Measurements from ENCODE around the gene RFX8.

The RFX8 gene

DNA sequence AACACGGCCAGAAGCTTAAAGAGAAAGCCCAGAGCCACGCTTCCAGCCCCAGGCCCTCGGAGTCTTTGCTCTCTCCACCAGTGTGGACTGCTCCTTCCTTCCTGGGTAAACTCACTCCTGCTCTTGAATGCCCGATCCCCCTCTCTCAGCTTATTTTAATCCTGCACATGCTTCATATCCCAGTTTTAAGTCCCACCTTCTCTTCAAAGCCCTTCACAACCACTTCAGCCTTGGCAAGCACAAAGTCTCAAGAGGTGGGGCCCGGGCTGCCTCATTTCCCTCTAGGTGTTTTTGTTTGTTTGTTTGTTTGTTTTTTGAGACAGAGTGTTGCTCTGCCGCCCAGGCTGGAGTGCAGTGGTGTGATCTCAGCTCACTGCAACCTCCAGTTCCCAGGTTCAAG, 66.0 kb downstream of the RFX8 start:
- DNase-seq = no peak

DNA sequence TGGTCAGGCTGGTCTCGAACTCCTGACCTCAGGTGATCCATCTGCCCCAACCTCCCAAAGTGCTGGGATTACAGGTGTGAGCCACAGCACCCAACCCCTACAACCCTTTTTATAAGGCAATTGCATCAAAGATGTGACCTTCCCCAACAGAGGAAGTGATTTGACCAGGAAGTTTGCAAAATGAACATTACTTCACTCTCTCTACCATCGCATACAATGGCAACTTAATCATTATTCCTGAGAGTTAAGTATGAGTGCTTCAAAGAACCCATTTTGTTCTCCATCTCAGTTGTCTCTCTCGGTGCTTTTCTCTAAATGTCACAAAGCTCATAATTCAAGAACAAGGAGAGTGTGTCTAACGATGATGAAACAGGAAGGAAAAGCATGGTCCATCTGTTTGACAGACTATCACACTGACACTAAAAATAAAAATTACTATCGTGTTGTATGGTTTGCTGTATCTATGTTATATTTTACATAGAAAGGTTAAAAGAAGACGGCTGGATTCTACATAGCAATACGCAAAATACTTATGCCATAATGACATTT, 69.5 kb downstream of the RFX8 start:
- no peak for DNase-seq

DNA sequence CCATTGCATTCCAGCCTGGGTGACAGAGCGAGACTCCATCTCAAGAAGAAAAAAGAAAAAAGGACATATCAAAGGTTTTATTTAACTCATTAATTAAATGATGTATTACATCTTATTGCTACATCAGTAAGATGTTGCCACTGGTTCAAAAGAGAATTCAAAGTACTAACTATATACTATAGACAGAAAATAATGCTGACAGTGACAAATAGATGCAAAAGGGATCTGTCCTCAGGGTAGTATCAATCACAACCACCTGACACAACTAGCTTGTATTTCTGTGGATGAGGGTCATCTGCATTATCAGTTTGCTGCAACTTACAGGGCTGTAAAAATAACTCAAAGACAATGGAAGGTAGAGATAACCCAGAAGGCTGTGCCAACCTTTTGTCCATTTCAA, 71.2 kb downstream of the RFX8 start:
- no peak for DNase-seq

DNA sequence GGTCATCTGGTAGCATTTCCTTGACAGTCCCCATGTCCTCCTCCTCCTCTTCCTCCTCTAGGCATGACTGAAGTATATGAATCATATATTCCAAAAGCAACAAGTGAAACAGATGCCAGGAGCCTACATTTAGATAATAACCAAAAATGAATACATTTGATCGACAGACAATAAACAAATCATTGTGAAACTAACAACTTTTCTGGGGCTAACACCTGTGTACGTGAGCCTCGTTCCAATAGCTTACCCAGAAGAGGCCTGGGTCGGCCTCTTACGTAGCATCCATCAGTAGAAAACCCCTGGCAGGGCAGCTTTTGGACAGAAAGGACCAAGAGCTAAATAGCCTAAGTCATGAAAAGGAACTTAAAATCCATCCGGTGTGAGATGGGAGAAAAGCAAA, 72.3 kb downstream of the RFX8 start:
- no peak for DNase-seq

DNA sequence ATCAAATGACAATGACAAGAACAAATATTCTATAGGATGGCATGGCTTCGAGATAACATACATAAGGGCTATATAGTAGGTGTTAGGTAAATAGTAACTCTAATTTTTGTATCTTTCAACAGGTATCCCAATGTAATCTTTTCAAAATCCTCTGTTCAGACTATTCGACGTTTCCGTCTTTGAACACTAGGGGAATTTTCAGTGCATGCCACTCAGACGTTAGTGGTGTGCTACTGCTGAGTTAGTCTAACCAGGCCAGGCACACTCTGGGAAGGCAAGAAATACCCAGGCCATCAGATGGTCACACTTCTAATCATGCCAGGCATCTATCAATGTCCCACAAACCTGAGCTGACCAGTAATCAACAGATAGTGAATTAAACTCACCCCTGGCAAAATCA, 73.0 kb downstream of the RFX8 start:
- DNase-seq = no peak

DNA sequence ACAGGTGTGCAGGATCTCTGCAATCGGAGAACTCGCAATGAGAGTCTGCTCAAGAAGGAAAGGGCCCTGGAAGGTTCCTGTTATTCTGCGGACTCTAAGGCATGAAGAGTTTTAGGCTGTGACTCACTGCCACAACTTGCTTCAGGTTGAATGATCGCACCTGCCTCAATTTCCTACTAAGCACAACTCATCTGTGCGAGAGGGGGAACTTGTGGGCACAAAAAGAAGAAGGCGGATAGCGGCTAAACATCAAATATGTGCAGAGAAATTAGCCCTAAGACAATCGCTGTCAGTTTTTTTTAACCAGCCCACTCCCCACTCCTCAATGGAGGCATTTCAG, 73.6 kb downstream of the RFX8 start:
- no peak for DNase-seq

DNA sequence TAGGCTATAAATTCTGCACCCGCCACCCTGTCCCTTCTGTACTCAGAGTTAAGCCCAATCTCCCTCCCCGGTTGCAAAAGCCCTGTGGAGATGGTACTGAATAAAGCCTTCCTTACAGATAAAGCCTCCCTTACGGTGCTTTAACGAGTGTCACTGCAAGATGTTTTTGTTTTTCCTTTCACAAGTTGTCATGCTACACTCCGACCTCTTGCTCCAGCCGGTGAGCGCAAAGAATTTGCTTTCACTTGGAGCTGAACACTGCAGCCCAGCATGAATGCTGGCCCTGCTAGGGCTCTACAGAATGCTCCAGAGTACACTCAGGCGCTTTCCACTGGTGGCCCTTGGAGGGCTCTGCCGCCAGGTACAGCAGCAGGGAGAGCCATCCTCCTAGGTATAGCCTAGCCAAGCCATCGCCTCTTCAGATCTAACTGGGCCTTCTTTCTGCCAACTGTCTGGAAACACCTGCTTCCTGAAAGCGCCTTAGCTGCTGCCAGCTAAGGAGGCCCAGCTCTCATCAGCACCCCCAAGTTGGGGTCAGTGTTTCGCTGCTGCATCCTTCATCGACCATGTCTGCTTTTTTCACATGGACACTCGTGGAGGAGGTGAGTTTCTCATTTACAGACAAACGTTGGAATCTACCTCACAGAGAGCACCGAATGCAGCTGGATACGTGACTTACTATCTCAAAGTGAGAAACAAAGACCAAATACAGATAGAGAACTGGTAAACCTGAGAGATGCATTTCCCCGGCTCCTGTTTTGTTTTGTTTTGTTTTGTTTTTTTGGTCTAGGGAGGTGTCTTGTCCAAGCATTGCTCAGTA, 74.2 kb downstream of the RFX8 start:
- DNase-seq = no peak

DNA sequence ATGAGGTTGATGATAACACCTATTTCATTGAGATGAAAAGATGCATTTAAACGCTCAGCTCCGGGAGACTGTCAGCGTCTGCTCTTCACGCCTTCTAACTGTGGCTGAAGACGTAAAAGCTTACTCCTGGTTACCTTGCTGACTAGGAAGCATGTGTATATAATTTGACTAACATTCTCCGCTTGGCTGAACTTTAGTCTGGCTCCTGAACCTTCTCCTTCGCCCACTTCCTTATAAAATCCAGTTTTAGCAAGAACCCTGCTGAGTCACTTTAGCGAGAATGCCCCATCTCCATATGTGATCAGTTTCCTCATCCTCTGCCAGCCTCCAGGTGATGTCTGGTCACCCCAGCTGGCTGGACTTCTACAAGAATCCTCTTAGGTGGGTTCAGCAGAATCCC, 74.9 kb downstream of the RFX8 start:
- no peak for DNase-seq

DNA sequence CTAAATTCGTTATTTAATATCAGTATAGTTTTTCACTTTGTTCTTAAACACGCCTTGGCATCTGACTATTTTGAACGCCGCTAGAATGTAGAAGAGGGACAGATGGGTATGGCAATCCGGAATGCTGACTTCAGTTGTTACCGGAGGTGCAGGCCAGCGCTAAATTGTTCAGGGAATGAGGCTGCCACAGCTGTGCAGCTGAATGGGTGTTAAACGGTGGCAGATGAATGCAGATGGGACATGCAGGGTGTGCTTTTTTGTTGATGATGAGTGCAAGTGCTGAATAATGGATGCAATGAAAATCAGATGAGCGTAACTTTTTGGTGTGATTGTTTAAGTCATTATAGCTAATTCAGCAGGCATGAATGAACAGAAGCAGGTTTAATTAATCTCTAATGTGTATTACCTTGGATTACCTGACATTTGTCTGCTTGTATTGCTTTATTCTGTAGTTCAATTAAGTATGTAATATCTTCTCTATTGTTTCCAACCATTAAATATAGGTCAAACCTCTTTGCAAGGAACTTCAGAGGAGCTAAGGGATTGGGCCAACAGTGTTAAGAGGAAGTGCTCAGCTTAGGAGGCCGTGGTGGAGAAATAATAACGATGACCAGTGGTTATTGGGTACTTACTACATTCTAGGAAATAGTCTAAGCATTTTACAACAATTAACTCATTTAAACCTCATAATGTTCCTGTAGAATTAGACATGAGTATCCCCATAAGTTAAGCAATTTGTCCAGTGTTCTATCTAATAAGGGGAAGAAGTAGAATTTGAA, 75.7 kb downstream of the RFX8 start:
- DNase-seq = no peak

DNA sequence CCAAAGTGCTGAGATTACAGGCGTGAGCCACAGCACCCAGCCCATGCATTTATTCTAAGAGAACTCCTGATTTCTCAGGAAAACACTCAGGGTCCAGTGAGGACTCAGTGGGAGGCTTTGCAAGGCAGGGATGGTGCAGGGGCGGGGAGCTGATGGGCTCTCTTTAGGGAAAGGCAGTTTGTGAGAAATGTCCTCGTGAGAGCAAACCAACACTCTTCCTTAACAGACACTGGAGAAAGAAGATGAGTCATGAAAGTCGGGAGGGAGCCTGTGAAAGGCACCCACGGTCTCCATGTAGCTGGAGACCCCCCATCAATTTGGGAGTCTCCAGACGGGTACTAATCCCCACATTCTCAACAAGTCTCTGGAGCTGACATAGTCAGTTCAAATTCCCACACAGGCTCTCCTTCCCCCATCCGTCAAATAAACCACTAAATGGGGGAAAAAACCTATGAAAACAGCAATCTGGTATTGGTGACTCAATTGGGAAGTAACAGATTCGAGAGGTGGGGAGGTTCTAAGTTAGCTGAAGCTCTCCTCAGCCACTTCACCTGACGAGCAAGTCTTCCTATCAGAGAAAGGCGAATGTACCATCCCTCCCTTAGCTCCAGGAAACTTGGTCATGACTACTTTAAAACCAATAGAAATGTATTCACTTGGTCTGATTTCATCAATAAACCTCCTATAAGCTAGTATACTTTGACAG, 76.6 kb downstream of the RFX8 start:
- no peak for DNase-seq

DNA sequence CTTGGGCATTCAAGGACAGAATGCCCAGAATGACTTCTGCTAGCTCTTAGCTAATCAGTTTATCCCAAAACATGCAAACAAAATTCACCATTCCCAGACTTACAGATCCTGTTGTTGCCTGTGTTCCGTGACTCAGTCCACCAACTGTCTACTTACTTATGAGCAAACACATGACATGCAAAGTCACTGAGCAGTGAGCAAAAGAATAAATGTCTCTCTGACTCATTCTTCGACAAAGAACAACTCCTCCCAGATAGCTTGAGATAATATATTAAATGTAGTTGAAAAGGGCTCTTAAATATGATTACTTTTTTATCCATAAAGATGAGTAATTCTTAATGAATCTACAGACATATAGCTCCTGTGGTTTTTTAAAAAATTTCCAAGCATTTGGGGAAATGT, 78.6 kb downstream of the RFX8 start:
- no peak for DNase-seq

DNA sequence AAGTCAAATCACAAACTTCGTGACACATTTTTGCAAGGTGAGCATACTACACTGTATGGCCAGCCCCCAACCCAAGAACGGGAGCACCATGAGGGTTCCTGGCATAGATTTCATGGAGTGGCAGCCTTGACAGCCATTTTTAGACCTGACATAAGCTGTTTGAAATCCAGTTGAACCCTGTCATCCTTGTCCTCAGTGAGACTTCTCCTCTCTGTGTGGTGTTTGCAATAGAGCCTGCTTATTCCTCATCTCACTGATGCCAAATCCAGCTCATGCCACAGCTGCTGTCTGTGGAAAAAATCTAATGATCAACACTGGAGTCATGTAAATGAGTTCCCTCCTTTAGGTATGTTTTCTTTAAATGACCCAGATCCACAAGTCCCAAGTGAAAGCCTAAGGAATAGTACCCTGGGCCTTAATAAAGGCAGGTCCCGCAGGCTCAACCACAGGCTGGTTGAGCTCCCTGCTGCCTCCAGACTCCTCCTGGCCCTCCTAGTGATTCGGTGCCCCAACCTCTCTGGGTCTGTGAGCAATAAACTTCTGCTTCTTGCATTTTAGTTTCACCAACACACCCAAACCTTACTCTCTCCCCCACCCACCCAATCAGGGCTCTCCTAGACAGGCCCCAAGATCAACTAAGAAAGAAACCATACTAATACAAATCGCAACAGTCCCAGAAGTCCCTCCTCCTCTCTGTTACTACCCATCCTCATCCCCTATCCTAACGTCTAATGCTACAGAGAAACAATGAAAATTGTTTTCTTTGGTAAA, 79.2 kb downstream of the RFX8 start:
- DNase-seq = no peak

DNA sequence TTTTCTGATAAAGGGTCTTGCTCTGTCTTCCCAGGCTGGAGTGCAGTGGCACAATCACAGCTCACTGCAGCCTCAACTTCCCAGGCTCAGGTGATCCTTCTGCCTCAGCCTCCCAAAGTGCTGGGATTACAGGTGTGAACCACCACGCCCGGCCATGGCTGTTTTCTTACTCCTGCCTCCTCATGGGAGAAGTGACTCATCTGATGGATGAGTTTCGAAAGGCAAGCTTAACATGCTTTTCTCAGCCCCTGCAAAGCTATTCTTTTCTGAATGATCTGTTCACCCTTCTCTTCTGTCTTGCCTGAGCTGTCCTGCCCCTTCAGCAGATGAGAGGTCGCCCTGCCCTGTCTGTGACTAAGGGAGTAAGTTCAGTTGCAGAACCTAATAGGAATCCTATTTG, 86.7 kb downstream of the RFX8 start:
- no peak for DNase-seq

DNA sequence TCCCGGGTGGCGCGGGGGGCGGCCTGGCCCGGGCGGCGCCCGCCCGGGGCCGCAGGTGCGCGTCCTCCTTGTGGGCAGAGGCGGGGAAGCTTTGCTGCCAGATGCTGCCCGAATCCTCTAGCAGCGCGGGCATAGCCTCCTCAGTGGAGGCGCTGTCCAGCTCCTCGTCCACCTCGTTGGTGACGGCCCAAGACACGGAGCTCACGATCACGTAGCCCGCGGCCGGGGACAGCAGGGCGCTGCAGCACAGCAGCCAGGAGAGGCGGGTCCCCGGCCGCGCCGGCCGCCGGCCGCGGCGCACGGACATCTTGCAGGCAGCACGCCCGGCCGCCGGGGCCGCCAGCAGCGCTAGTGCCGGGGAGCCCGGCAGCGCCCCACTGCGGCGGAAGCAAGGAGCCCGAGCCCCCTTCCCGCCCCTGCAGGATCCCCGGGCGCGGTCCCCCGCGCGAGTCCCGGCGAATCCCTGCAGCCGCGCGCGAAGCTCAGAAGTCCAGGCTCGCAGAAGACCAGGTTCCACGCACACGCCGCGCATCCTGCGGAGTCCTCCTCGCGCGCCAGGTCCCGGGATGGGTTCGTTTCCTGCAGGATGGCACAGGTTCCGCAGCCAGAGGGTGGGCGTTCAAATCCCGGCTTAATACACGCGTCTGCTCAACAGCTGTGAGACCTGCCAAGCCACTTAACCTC, 87.6 kb downstream of the RFX8 start, which contains the start of gene CREG2:
TSS of gene CREG2 (minus strand) at position 353 of the 684 bp plus-strand sequence. CDS start at position 307, 46 bp downstream.
- no peak for DNase-seq

DNA sequence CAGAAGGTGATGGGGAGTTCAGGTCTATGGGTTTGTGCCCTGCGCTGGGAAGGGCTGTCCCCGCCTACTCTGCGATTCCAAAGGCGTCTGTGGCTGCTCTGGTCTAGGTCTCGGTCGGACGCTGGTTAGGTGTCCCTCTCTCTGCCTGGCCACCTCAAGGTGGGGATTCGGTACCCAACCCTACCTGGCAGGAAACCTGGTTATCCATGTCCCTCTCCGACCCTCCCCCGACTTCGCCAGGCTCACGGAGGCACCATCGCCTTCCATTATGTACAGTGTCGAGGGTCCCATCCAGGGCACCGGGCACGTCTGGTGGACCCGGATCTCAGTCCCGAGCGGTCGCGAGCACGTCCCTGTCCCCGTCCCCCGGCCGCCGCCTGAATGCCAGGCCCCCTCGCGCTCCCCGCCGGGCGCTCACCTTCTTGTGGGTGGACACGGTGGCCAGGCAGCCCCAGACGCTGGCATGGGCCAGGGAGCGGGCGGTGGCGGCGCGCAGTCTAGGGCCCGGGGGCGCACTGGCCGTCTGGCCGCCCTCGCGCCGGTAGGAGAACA, 88.2 kb downstream of the RFX8 start:
- DNase-seq = no peak

DNA sequence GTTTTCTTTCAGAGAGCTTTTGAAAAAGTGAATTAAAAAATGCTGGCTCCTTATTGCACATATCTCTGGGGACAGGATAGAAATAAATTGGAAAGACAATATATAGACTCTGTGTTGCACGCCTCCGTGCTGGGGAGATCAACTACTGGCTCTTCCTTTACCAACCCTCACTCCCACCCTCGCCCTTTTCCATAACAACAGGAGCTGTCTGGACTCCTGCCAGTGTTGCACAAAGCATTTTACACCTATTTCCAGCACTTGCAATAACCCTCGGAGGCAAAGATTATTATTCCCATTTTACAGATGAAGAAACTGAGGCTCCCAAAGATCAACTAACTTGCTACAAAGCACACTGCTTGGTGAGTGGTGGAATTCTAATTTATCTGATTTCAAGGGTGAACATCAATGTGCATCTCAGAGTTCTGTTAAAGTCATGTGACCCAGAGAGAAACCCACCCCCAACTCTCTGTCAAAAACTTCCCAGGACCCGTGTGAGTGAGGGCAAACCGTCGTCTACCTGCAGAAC, 91.8 kb downstream of the RFX8 start:
- DNase-seq = no peak

DNA sequence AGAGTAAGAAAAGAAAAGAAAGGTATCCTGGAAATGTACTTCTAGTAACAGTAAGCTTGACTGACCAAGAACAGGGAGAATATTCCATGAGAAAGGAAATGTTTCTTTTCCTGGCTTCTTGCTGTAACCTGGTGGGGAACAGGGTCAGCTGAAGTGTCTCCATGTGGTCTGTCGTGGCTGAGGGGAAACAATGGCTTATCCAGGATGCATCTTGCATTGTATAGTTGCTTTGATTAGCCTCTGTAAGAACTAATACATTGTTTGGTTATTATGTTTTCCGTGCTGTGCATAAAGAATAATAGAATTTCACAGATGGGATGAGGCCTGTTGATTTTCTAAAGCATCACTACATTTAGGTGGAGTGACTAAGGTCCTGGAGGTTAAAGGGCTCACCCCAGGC, 92.5 kb downstream of the RFX8 start:
- DNase-seq = no peak

DNA sequence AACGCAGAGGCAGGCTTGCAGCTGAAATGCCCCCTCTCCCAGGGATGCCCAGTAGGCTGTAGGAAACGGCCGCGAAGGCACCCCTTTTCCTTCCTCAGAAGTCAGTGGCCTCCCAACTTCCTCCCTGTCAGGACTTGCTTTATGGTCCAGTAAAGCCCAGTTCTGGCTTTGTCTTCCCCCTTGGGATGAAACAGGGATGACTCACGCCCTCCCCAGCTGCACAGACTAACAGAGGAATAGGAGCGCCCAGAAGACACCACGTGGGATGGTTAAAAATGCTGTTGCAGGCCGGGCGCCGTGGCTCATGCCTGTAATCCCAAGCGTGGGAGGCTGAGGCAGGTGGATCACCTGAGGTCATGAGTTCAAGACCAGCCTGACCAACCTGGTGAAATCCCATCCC, 94.5 kb downstream of the RFX8 start:
- no peak for DNase-seq

DNA sequence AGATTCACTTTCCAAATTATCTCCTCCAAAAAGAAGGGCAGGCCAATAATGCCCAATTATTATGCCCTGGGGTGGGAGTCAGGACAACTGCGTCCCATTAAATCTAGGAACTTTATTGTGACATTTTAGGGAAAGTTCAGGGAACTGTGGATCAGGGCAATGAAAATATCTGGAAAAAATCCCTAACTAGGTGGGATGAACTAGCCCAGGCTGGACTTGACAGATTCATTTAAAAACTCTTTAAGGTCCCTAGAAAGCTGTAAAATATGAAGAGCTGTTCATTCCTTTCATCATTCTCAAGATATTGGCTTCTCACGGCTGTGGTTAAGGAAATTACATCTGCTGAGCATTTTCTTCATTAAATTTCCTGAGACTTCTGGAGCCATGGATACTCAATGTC, 95.8 kb downstream of the RFX8 start:
- no peak for DNase-seq

DNA sequence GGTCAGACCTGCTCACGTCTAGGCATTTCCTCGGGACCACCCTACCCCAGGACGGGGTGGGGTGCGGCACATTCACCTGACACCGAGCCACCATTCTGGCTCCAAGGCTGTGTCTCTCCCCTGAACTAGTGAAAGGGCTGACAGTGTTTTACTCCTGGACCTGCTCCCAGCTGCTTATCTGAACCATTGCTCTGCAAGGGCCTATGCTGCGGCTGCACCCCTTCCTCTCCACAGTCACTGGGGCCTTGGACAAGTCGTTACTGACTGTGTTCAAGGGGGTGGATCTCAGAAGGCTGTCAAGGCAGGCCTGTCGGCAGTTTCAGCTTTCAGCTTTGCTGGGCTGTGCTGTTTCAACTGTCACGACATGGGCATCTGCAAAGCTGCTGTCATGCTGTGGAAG, 99.3 kb downstream of the RFX8 start:
- no peak for DNase-seq

DNA sequence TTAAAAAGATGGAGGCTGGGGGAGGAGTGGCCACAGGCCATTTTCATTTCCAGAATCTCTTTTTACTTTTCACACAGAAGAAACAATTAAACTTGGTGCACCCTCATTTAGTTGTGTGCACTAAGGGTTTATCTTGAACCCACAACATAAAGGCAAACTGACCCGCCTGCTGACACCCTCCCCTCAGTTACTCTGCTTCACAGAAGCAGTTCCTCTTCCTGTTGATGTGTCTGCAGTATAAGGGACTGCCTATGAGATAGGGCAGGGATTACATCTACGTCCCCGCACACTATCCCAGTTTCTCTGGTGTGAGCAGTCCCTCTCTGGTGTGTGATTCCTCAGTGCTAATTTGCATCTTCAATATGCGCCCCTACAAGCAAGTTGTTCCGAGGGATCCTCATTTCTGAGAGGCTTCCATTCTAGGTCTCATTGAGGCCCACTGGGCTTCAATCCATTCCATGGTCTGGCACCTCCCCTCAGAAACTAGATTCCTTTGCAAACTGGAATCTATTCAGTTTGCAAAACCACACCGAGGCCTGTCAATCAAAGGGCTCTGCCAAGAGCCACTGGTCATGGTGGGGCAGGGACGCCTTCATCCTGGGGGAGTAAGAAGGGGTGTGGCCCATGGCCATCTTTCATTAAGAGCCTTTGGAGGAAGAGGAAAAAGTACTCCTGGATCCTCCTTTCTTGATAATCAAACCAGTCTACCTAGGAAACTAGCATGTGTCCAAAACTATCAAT, 99.9 kb downstream of the RFX8 start:
- DNase-seq = no peak
